H54 (cell line): Measurements from ENCODE around the gene ZNF618.

ENCODE experiments used
- DNase-seq: peaks from one replicate; pipeline ENCODE4 v3.0.0; 2011; ENCODE audit warnings: low spot score, mixed read lengths; ENCODE audit not compliant: insufficient read length
- FAIRE-seq: peaks from 3 replicates; lab custom pipeline; 2011; peaks lifted over from hg19 to GRCh38; lab: Jason Lieb, UNC
- POLR2A ChIP-seq: IDR thresholded peaks from 2 replicates; pipeline ENCODE4 v1.6.1; 2011; ENCODE audit warnings: low read depth, mild to moderate bottlenecking, low read length

The ZNF618 gene

GRCh38 chr9:114105236-114105635 is 229.1 kb downstream of the ZNF618 start:
- FAIRE-seq: no peak
- DNase-seq: no peak
- TF ChIP-seq POLR2A: no peak
